ENCODE data around the gene MORN5.
A peak's percentile ranks its signal among the peaks of the same experiment; 100 is the strongest.

MORN5 gene

GRCh38 chr9:122126331-122127261, 33.1 kb upstream of the MORN5 start:
- Histone ChIP-seq H3K27ac (ENCODE audit: extremely low read depth, low read depth, low read length) (no peak overlapping the region), H3K4me1 (ENCODE audit: control insufficient read depth, insufficient read depth, low read length) (no peaks in the 10 kb centered on the region), H3K4me3 (ENCODE audit: low read depth, low read length) (no peak overlapping the region), H3K9me3 (ENCODE audit: control insufficient read depth, insufficient read depth, low read depth, low read length) (no peaks in the 10 kb centered on the region), H3K36me3 (ENCODE audit: control insufficient read depth in 2 of 2, insufficient read depth in 1 of 2, low read length in 2 of 2) (no peaks in the 10 kb centered on the region)
- TF ChIP-seq ZNF776 (tag by site-specific recombination; IDR thresholded peaks at IDR 0.05; ENCODE audit: borderline replicate concordance) (no peak), PRDM6 (tag by site-specific recombination; IDR thresholded peaks at IDR 0.05) (no peak), INSM2 (tag by site-specific recombination; IDR thresholded peaks at IDR 0.05) (no peak)
- ChIA-PET CTCF (interaction anchor here (0.6 to 12.1 kb wide), 18 partner anchors 7 to 685 kb away, joined by 3 to 473 read pairs (median 8); partner anchors contain the start of genes NDUFA8 and TTLL11), POLR2A (interaction anchor here (1.8 kb wide), 1 partner anchor 224 kb away, joined by 5 read pairs; no protein-coding TSS in a partner anchor)

GRCh38 chr9:122127396-122127798, 32.3 kb upstream of the MORN5 start:
- ChIA-PET POLR2A (interaction anchor here (0.6 kb wide), 1 partner anchor 181 kb away, joined by 4 read pairs; no protein-coding TSS in a partner anchor), CTCF (interaction anchor here (0.5 to 12.1 kb wide), 12 partner anchors 7 to 684 kb away, joined by 3 to 473 read pairs (median 4); no protein-coding TSS in a partner anchor)
- no peak overlapping the region for H3K27ac ChIP-seq (ENCODE audit: extremely low read depth, low read depth, low read length)
- TF ChIP-seq ZNF791 (tag by site-specific recombination; IDR thresholded peaks at IDR 0.05) (no peak), ZFHX2 (tag by site-specific recombination; conservative IDR thresholded peaks at IDR 0.05) (peak; percentile 46), GLIS2 (tag by site-specific recombination; IDR thresholded peaks at IDR 0.05) (0 out of 2 replicates have a peak, but pooled peaks have one; percentile 13)
- H3K36me3 ChIP-seq (ENCODE audit: control insufficient read depth in 2 of 2, insufficient read depth in 1 of 2, low read length in 2 of 2) = no peaks in the 10 kb centered on the region
- no peak overlapping the region for H3K4me3 ChIP-seq (ENCODE audit: low read depth, low read length)
- no peaks in the 10 kb centered on the region for H3K9me3 ChIP-seq (ENCODE audit: control insufficient read depth, insufficient read depth, low read depth, low read length)
- H3K4me1 ChIP-seq (ENCODE audit: control insufficient read depth, insufficient read depth, low read length) = no peaks in the 10 kb centered on the region

GRCh38 chr9:122128007-122128968, 31.4 kb upstream of the MORN5 start:
- H3K4me1 ChIP-seq (ENCODE audit: control insufficient read depth, insufficient read depth, low read length) = no peaks in the 10 kb centered on the region
- TF ChIP-seq TCF7L2 (IDR thresholded peaks at IDR 0.05; ENCODE audit: borderline replicate concordance, low read depth, low read length) (no peak), ZNF558 (tag by site-specific recombination; IDR thresholded peaks at IDR 0.05) (no peak), ZNF785 (tag by site-specific recombination; IDR thresholded peaks at IDR 0.05) (no peak), FEZF1 (tag by site-specific recombination; IDR thresholded peaks at IDR 0.05) (no peak), ZNF501 (tag by site-specific recombination; IDR thresholded peaks at IDR 0.05) (no peak), ZNF830 (tag by site-specific recombination; IDR thresholded peaks at IDR 0.05; ENCODE audit: low read depth) (no peak), ZNF692 (tag by site-specific recombination; IDR thresholded peaks at IDR 0.05) (no peak), ZNF473 (tag by site-specific recombination; IDR thresholded peaks at IDR 0.05) (no peak), ZNF561 (tag by site-specific recombination; IDR thresholded peaks at IDR 0.05; ENCODE audit: borderline replicate concordance) (no peak)
- ChIA-PET POLR2A (interaction anchor here (0.6 to 0.7 kb wide), 3 partner anchors 180 to 580 kb away, joined by 4 to 7 read pairs (median 5); no protein-coding TSS in a partner anchor), CTCF (interaction anchor here (0.5 to 12.1 kb wide), 10 partner anchors 8 to 683 kb away, joined by 3 to 473 read pairs (median 6); no protein-coding TSS in a partner anchor)
- H3K27ac ChIP-seq (ENCODE audit: extremely low read depth, low read depth, low read length) = no peak overlapping the region
- H3K4me3 ChIP-seq (ENCODE audit: low read depth, low read length) = no peak overlapping the region
- no peaks in the 10 kb centered on the region for H3K36me3 ChIP-seq (ENCODE audit: control insufficient read depth in 2 of 2, insufficient read depth in 1 of 2, low read length in 2 of 2)
- H3K9me3 ChIP-seq (ENCODE audit: control insufficient read depth, insufficient read depth, low read depth, low read length) = no peaks in the 10 kb centered on the region

Data from HEK293 (cell line).